ENCODE measurements around the gene MARF1.

- no peak for TF ChIP-seq CTCF (IDR thresholded peaks at IDR 0.05; ENCODE audit: low read depth, low read length, missing input control)
- no peak for TF ChIP-seq RXRA (IDR thresholded peaks at IDR 0.05)
- TF ChIP-seq MAX (IDR thresholded peaks at IDR 0.05): no peak
- no peak for TF ChIP-seq EGR1 (IDR thresholded peaks at IDR 0.05; ENCODE audit: low read depth in 2 of 2)
- no peak for TF ChIP-seq RAD21 (IDR thresholded peaks at IDR 0.05)
- TF ChIP-seq YY1 (IDR thresholded peaks at IDR 0.05): no peak
- TF ChIP-seq TAF1 (conservative IDR thresholded peaks at IDR 0.05): no peak
- no peak for TF ChIP-seq REST (IDR thresholded peaks at IDR 0.05)
- no peak for TF ChIP-seq FOXA1 (IDR thresholded peaks at IDR 0.05)
- no peak for TF ChIP-seq NR2F2 (IDR thresholded peaks at IDR 0.05)
- TF ChIP-seq SP1 (IDR thresholded peaks at IDR 0.05): no peak
Observed at GRCh38 chr16:15618392-15618791, 24.6 kb downstream of the MARF1 start.
